ENCODE data around the gene IPCEF1. TPM values are rescaled to one million over a fixed set of nuclear protein-coding genes. Genes with fewer than 3 reads are reported as not detected.

The IPCEF1 gene
- total RNA-seq, 1 experiment from 2014 or later: 0.48 TPM

DNA sequence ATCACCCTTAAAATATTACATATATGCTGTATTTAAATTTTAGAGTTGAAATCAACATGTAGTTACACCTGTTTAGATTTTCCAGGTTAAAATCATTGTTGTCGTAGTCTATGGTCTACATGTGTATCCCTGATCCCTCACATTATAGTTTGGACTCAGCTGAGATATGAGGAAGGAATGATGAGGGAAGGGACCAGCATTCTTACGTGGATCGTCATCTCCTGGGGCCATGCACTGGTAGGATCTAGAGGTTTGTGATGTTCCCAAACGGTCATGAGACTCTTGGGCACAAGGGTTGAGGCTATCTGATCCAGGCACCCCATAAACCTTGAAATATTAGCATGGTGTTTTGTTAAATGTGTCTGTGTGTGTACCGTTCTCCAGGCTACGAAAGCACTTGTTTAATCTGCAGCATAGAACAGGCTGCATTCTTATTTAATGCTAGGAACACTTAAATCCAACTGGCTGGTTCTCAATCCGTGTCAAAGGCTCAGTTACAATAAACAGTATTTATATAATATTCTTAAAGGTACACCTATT, 55.4 kb downstream of the IPCEF1 start:
- no CpG with 5 or more reads among the region's 7 CpGs for WGBS (ENCODE audit: extremely low coverage, insufficient read length, low lambda C conversion rate)
- Histone ChIP-seq H3T11ph (ENCODE audit: low read length) (no peak overlapping the region), H3K79me2 (ENCODE audit: insufficient read depth, low read length) (no peaks in the 10 kb centered on the region), H4K8ac (replicated peaks; ENCODE audit: insufficient read length, low read depth, low read length) (no peak overlapping the region), H2BK120ac (ENCODE audit: low read depth, low read length, poor library complexity, severe bottlenecking) (no peak overlapping the region), H3K56ac (ENCODE audit: insufficient read length, low read depth, low read length) (no peak overlapping the region), H3K27me3 (ENCODE audit: insufficient read depth, low read length) (no peaks in the 10 kb centered on the region), H4K20me1 (ENCODE audit: control insufficient read depth, insufficient read depth, insufficient read length) (no peaks in the 10 kb centered on the region), H4K91ac (ENCODE audit: insufficient read length, low read depth, low read length) (no peak overlapping the region), H2BK12ac (ENCODE audit: insufficient read length, low read depth, low read length) (no peak overlapping the region), H3K9ac (ENCODE audit: extremely low read depth, insufficient read length, low read length) (no peak overlapping the region), H2AK5ac (ENCODE audit: insufficient read length, low read length) (no peak overlapping the region), H3K18ac (ENCODE audit: insufficient read length, low read depth, low read length) (no peak overlapping the region), H3K4ac (ENCODE audit: low read depth, low read length) (no peak overlapping the region), H2BK5ac (ENCODE audit: insufficient read length, low read length) (no peak overlapping the region), H2AFZ (ENCODE audit: low read length) (no peak overlapping the region), H2BK15ac (ENCODE audit: low read depth, low read length) (no peak overlapping the region), H3K9me3 (ENCODE audit: control insufficient read depth, low read depth, low read length) (no peaks in the 10 kb centered on the region), H3K27ac (ENCODE audit: insufficient read length, low read depth, low read length) (no peak overlapping the region), H2BK20ac (ENCODE audit: low read depth, low read length, poor library complexity, severe bottlenecking) (no peak overlapping the region), H3K14ac (ENCODE audit: insufficient read depth, low read length) (no peak overlapping the region), H3K23me2 (ENCODE audit: insufficient read length, low read depth, low read length, poor library complexity, severe bottlenecking) (no peaks in the 10 kb centered on the region), H3K4me1 (ENCODE audit: insufficient read depth, low read length) (0 out of 2 replicates have a peak, but pooled peaks cover 2% of the 10 kb centered on the region), H3K79me1 (ENCODE audit: insufficient read depth, low read depth, low read length, poor library complexity, severe bottlenecking) (no peaks in the 10 kb centered on the region), H3K4me2 (ENCODE audit: insufficient read depth, insufficient read length, low read length) (no peak overlapping the region), H3K23ac (ENCODE audit: insufficient read length, low read depth, low read length) (no peak overlapping the region), H4K5ac (ENCODE audit: insufficient read length, low read depth, low read length) (no peak overlapping the region)
- no peak for DNase-seq
- no peaks in the 10 kb centered on the region for H3K27me3 Mint-ChIP-seq (ENCODE audit: low read depth)
- H3K4me3 Mint-ChIP-seq: no peak overlapping the region
- H3K36me3 Mint-ChIP-seq (ENCODE audit: insufficient read depth in 1 of 3, low read depth in 3 of 3): no peaks in the 10 kb centered on the region
- H3K4me1 Mint-ChIP-seq: peaks cover 4 to 5% of the 10 kb centered on the region in 2 experiments
- no peaks in the 10 kb centered on the region; a peak in 3 of 5 replicates for H3K9me3 Mint-ChIP-seq
- H3K27ac Mint-ChIP-seq: no peak overlapping the region
- no peak for TF ChIP-seq CTCF (conservative IDR thresholded peaks at IDR 0.05)

All from H9 (cell line).